HepG2 (cell line): ENCODE measurements around the gene CEP250. TPM values are rescaled to one million over a fixed set of nuclear protein-coding genes. Genes with fewer than 3 reads are reported as not detected.
A peak's percentile ranks its signal among the peaks of the same experiment; 100 is the strongest.

ENCODE experiments used
- CAMTA2 ChIP-seq: sonication (generic); formaldehyde crosslinking; IDR thresholded peaks from 2 replicates; pipeline ENCODE4 v1.4.0; 2020; ENCODE audit warnings: mild to moderate bottlenecking, missing genetic modification reagents, borderline replicate concordance
- ERF ChIP-seq: IDR thresholded peaks from 2 replicates; pipeline ENCODE4 v1.6.1; 2018; ENCODE audit warnings: missing biosample characterization, missing genetic modification reagents
- HOXA5 ChIP-seq: sonication (generic); formaldehyde crosslinking; IDR thresholded peaks from 2 replicates; pipeline ENCODE4 v1.4.0; 2020; ENCODE audit warnings: missing genetic modification reagents
- HOXA9 ChIP-seq: sonication (generic); formaldehyde crosslinking; IDR thresholded peaks from 2 replicates; pipeline ENCODE4 v1.8.1; 2022; ENCODE audit warnings: missing genetic modification reagents, mild to moderate bottlenecking, moderate library complexity, borderline replicate concordance
- IKZF4 ChIP-seq: sonication (generic); formaldehyde crosslinking; IDR thresholded peaks from 2 replicates; pipeline ENCODE4 v1.5.1; 2020; ENCODE audit warnings: borderline replicate concordance, mild to moderate bottlenecking, low read depth, missing genetic modification reagents; ENCODE audit errors: not compliant biosample characterization
- ISL2 ChIP-seq: sonication (generic); formaldehyde crosslinking; IDR thresholded peaks from 2 replicates; pipeline ENCODE4 v1.5.0; 2020; ENCODE audit warnings: missing genetic modification reagents
- KDM1A ChIP-seq: IDR thresholded peaks from 2 replicates; pipeline ENCODE4 v1.6.1; 2016; ENCODE audit warnings: missing compliant biosample characterization
- KDM3A ChIP-seq: IDR thresholded peaks from 2 replicates; pipeline ENCODE4 v1.6.1; 2018; ENCODE audit warnings: low read depth, missing compliant biosample characterization
- LCORL ChIP-seq, 2 experiments: fragments of 450-650 bp in 1 of 2; sonication (generic) in 1 of 2; formaldehyde crosslinking in 1 of 2; IDR thresholded peaks; 2 replicates each; pipeline versions ENCODE4 v1.5.0 to v1.6.1; 2017 to 2020; ENCODE audit warnings: antibody characterized with exemption in 1 of 2, missing genetic modification reagents in 1 of 2
- MED1 ChIP-seq: sonication (generic); formaldehyde crosslinking; IDR thresholded peaks from 2 replicates; pipeline ENCODE4 v1.4.0; 2020; ENCODE audit warnings: missing genetic modification reagents
- SOX5 ChIP-seq: IDR thresholded peaks from 2 replicates; pipeline ENCODE4 v1.6.1; 2016; ENCODE audit warnings: borderline replicate concordance
- SP5 ChIP-seq: IDR thresholded peaks from 2 replicates; pipeline ENCODE4 v1.6.1; 2016; ENCODE audit warnings: low read depth, borderline replicate concordance
- TOE1 ChIP-seq: sonication (generic); formaldehyde crosslinking; IDR thresholded peaks from 2 replicates; pipeline ENCODE4 v1.4.0; 2020; ENCODE audit warnings: mild to moderate bottlenecking, missing genetic modification reagents
- ZNF264 ChIP-seq: sonication (generic); formaldehyde crosslinking; IDR thresholded peaks from 2 replicates; pipeline ENCODE4 v1.4.0; 2020; ENCODE audit warnings: missing genetic modification reagents
- ZNF274 ChIP-seq: sonication (generic); formaldehyde crosslinking; IDR thresholded peaks from 2 replicates; pipeline ENCODE4 v1.5.1; 2020; ENCODE audit warnings: mild to moderate bottlenecking, missing genetic modification reagents
- ZNF331 ChIP-seq: sonication (generic); formaldehyde crosslinking; IDR thresholded peaks from 2 replicates; pipeline ENCODE4 v1.4.0; 2020; ENCODE audit warnings: missing genetic modification reagents
- ZNF512B ChIP-seq: sonication (generic); formaldehyde crosslinking; IDR thresholded peaks from 2 replicates; pipeline ENCODE4 v1.5.1; 2020; ENCODE audit warnings: missing genetic modification reagents, mild to moderate bottlenecking, borderline replicate concordance
- ZNF567 ChIP-seq: sonication (generic); formaldehyde crosslinking; IDR thresholded peaks from 2 replicates; pipeline ENCODE4 v1.8.1; 2023; ENCODE audit warnings: mild to moderate bottlenecking, missing genetic modification reagents, borderline replicate concordance
- ZNF598 ChIP-seq: sonication (generic); formaldehyde crosslinking; IDR thresholded peaks from 2 replicates; pipeline ENCODE4 v1.5.1; 2020; ENCODE audit warnings: mild to moderate bottlenecking, missing genetic modification reagents, borderline replicate concordance
- ZNF646 ChIP-seq: sonication (generic); formaldehyde crosslinking; IDR thresholded peaks from 2 replicates; pipeline ENCODE4 v1.9.0; 2021; ENCODE audit warnings: mild to moderate bottlenecking, missing genetic modification reagents
- polyA plus RNA-seq, 8 experiments: library from polyadenylated mRNA; depleted of rRNA in 3 of 8; stranded (reverse) in 7 of 8; unstranded in 1 of 8; fragments of >200 nt; fragmentation: Illumina TruSeq in 4 of 8; extraction: Trizol in 4 of 8; gene quantifications; 2 replicates each; pipeline versions ENCODE4 v1.2.1 to v1.2.3, GENCODE V29; 2011 to 2016; ENCODE audit warnings: low read depth in 4 of 8, missing spikeins in 1 of 8, mixed read lengths in 1 of 8; ENCODE audit not compliant: insufficient read depth in 1 of 8
- total RNA-seq, 5 experiments: library from RNA; depleted of rRNA; stranded (reverse); fragments of >200 nt; fragmentation: Illumina TruSeq; extraction: Trizol; gene quantifications; 2 replicates each; pipeline ENCODE4 v1.2.3, GENCODE V29; 2016; ENCODE audit warnings: low read depth in 1 of 5

CEP250 gene
- total and polyA plus RNA-seq, 2 of the 13 experiments (the other 11 are each of a cell fraction or from before 2014, with no cell fraction given) = 28.8 to 55.3 TPM

DNA sequence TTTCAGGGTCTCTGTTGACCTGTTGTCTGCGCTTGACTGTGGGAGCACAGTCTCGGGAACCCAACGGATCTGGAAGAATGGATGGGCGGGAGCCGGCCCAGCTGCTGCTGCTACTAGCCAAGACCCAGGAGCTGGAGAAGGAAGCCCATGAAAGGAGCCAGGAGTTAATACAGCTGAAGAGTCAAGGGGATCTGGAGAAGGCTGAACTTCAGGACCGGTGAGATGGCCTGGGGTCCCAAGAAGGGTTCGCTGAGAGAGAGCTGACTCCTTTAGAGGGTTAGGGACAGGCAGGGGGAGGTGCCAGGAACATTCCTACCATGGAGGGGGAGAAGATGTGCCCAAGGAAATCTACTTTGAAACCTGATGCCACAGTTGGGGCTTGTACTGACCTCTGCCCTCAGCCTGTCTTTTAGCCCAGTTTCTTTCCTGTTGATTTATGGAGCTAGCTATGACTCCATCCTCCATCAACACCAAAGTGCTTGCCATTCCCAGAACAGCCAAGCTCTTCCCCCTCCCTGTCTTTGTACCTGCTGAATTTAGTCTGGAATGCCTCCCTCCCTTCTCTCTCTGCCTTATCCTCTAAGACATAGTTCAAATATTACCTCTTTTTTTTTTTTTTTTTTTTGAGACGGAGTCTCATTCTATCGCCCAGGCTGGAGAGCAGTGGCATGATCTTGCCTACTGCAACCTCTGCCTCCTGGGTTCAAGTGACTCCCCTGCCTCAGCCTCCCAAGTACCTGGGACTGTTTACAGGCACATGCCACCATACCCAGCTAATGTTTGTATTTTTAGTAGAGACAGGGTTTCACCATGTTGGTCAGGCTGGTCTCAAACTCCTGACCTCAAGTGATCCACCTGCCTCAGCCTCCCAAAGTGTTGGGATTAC lies 12.2 kb downstream of the CEP250 start (continued):
- TF ChIP-seq LCORL (IDR thresholded peaks at IDR 0.05) = no peak
- peak; percentile 95 for TF ChIP-seq LCORL (CRISPR knock-in tag; IDR thresholded peaks at IDR 0.05)
- 0 out of 2 replicates have a peak, but pooled peaks have one; percentile 25 for TF ChIP-seq ZNF274 (CRISPR knock-in tag)
- peak; percentile 24 for TF ChIP-seq IKZF4 (CRISPR knock-in tag)
- no peak; the same call in 1 of the 2 replicates for TF ChIP-seq ZNF567
- TF ChIP-seq KDM1A (CRISPR knock-in tag) = 0 out of 2 replicates have a peak, but pooled peaks have one; percentile 40
- TF ChIP-seq ZNF646 = no peak
- peak; percentile 68; the same call in 1 of the 2 replicates for TF ChIP-seq ERF
- TF ChIP-seq ISL2 (CRISPR knock-in tag) = peak; percentile 81
- TF ChIP-seq ZNF598 = 0 out of 2 replicates have a peak, but pooled peaks have one; percentile 51
- TF ChIP-seq ZNF331 = peak; percentile 85; the same call in 1 of the 2 replicates
- TF ChIP-seq CAMTA2 (CRISPR knock-in tag) = 0 out of 2 replicates have a peak, but pooled peaks have one; percentile 47
- TF ChIP-seq SP5 (CRISPR knock-in tag) = peak; percentile 78
- TF ChIP-seq MED1 (CRISPR knock-in tag) = peak; percentile 87
- 0 out of 2 replicates have a peak, but pooled peaks have one; percentile 59 for TF ChIP-seq KDM3A (CRISPR knock-in tag)
- TF ChIP-seq HOXA9 = peak; percentile 82; the same call in 1 of the 2 replicates
- TF ChIP-seq ZNF512B (CRISPR knock-in tag) = 0 out of 2 replicates have a peak, but pooled peaks have one; percentile 44
- TF ChIP-seq SOX5 = peak; percentile 86; the same call in 1 of the 2 replicates
- peak; percentile 71; the same call in 1 of the 2 replicates for TF ChIP-seq ZNF264
- peak; percentile 64; the same call in 1 of the 2 replicates for TF ChIP-seq TOE1 (CRISPR knock-in tag)
- TF ChIP-seq HOXA5 (CRISPR knock-in tag) = 0 out of 2 replicates have a peak, but pooled peaks have one; percentile 67
